Mesenteric fat pad (tissue), 1 donor: Measurements from ENCODE around the gene RARRES1. TPM values are rescaled to one million over a fixed set of nuclear protein-coding genes. Genes with fewer than 3 reads are reported as not detected.

Experiments used
- DNase-seq: peaks from one replicate; pipeline ENCODE4 v3.0.0-alpha.2; 2020; ENCODE audit warnings: low spot score
- total RNA-seq: library from RNA; stranded (reverse); fragmentation: NEBNext Ultra II Directional; extraction: Animal tissue kit (Norgen Biotek cat#: 25700); gene quantifications from one replicate; pipeline ENCODE4 v1.2.1, GENCODE V29; 2021
- donor health status: DM: yes; HTN: yes; CAD: no.

Gene RARRES1
- total RNA-seq, 1 donor from 2014 or later: 578 TPM

DNA sequence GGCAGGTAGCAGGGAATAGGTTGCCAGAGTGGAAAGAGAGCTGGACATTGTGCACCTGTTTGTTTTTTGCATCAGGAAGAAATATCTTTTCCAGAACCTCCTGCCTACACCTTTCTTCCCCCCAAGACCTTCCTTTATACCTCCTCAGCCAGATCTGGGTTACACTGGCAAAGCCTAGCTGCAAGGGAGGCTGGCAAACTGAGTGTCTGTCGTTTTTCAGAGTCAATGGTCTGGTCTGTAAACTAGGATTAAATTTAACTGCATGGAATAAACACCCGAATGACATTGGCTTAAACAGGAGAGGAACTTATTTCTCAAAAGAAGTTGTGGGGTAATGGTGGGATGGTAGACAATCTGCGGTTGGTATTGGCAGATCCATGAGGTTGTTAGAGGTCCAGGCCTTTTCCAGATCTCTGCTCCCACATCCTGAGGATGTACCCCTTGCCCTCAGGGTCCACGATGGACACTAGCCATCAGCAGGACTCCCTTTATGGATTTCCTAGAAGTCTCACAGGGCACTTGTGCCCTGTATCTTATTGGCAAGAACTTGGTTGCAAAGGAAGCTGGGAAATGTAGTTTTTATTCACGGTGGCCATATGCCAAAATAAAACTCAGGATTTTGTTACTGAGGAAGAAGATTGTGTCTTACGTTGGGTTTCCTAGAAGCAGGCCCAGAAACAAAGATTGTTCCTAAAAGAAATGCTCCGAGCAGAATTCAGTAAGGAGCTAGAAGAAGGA, 3.2 kb upstream of the RARRES1 start:
- no peak for DNase-seq

DNA sequence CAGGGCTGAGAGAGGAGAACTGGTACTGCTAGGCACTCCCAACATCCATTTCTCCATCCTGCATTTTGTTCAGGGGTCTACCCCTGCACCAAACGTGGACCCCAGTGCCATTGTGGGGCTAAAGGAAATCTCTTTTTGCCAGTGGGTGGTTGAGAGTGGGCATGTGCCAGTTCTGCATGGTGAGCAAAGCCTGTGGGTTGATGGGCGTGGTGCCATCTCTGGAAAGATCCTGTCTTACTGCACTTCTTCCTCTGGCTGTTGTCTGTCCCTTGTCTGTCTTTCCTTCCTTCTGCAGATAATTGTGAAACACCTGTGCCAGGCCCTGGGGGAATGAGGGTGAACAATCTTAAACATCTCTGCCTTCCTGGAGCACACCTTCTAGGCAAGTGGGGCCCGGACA, 1.4 kb upstream of the RARRES1 start:
- DNase-seq: no peak

DNA sequence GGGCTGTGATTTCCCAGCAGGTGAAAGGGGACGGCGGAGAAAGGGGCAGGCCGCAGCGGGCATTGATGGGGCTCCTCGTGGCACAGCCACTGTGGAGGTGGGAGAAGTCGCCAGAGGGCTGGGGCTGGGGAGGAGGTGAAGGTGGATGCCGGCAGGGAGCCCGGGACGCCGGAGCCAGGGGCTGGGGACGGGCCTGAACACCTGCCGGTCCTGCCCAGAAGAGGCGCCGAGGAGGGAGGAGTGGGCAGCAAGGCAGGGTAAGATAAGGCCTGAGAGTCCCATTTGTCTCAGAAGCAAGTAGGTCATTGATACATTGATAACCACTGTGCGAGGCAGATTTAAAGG, 571 bp upstream of the RARRES1 start:
- no peak for DNase-seq

GRCh38 chr3:158731486-158731885, 771 bp downstream of the RARRES1 start:
- no peak for DNase-seq

GRCh38 chr3:158728851-158729250, 3.4 kb downstream of the RARRES1 start:
- DNase-seq: no peak

- DNase-seq: no peak
These were observed 4.2 kb downstream of the RARRES1 start for GRCh38 chr3:158728061-158728377.

DNA sequence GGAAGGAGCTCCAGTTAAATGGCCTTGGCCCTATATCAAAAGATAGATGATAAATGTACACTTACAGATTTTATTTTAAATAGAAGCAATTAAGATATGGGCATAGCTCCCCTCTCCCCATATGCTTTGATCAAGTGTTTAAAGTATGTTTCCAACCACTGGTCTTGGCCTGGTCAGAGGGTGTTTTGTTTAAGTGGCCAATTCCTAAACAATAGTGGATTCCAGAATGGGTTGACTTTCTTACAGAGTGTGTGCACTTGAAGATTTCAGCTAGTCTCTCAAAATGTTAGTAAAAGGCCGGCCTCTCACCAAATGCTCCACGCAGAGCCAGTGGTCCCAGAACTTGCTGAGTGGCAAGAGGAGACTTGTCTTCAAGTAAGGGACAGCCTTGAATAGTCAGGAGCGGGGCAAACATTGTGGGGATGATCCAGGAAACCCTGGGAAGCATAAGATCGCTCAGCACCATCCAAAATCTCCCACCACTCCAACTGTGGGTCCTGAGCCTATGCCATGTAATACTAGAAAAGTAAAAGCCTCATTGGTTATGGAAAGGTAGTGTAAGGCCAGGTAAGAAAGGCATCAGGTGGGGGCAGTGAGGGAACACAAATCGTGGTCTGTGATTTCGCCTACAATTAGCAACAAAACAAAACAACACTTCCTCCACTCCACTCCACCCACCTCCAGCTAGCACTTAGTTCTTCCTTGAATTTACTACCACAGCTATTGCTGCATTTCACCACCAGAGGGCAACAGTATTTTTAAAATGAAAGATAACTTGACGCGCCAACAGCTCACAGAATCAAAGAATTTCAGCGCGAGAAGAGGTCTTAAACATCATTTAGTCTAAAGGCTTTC, 4.8 kb downstream of the RARRES1 start:
- no peak for DNase-seq

DNA sequence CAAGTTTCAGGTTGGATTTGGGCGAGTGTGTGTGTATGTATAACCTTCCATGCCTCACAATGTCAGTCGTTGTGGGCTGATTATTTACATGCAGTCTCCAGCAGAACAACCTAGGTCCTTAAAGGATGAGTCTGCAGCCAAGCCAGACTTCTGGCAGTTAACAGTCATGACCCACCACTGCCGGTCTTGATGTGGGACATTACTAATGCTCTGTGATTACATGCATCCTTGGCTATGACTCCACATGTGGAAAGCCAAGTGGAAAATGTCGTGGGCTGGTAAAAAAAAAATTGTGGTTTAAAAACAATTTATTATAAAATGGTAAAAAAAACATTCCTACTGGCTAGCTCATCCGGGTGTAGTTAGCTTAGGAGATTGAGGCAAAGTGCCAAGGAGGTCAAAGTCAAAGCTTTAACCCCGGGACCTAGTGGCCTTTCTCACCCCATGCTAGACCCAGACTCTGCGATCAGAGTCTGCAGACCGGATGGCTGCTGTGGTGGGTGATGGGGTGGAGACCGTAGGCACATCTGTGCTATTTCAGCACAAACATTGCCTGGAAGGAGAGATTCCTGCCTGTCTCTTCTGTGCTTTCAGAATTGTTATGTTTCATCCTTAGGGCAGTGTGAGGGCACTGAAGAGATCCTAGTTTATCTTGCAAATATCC, 6.8 kb downstream of the RARRES1 start:
- no peak for DNase-seq

GRCh38 chr3:158723991-158724390, 8.3 kb downstream of the RARRES1 start:
- no peak for DNase-seq

GRCh38 chr3:158722108-158722507, 10.1 kb downstream of the RARRES1 start:
- no peak for DNase-seq

GRCh38 chr3:158718490-158719170, 13.6 kb downstream of the RARRES1 start:
- DNase-seq: no peak

DNA sequence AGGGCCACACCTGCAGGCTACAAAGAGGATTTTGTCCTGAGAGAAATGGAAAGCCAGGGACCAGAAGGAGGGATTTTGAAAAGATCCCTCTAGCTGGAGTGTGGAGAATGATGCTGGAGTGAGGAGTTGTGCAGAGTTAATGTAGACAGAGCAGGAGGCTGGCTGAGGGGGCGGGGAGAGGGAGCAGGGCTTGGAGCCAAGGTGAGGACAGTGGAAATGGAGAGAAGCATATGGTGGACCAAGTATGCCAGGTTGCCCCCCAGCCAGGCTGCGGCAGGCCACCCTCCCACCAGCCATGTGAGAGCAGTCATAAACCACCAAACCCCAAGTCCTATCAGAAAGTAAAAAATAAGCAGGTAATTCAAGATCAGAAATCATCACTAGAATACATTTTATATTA, 14.7 kb downstream of the RARRES1 start:
- DNase-seq: no peak

GRCh38 chr3:158713094-158713499, 19.2 kb downstream of the RARRES1 start:
- no peak for DNase-seq

GRCh38 chr3:158712443-158712842, 19.8 kb downstream of the RARRES1 start:
- no peak for DNase-seq

DNA sequence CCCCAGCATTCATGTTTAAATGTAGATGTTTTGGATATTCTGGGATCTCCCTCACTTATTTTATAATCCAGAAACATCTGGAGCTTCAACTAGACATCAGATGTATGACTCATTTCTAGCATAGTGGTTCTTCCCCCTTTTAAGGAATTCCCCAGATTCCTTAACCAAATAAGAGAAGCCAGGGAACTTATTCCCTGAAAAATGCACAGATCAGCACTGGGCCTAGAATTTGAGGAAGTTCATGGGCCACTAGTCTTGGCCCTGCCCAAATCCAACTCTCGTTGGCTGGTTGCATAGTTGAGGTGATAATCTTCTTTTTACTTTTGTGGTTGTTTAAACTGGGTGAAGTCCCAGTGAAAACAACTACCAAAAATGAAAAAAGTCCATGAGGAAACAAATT, 20.4 kb downstream of the RARRES1 start:
- DNase-seq: no peak

GRCh38 chr3:158710601-158711000, 21.7 kb downstream of the RARRES1 start:
- no peak for DNase-seq

GRCh38 chr3:158709666-158710083, 22.6 kb downstream of the RARRES1 start:
- no peak for DNase-seq

GRCh38 chr3:158703566-158703965, 28.7 kb downstream of the RARRES1 start:
- no peak for DNase-seq

GRCh38 chr3:158702815-158703481, 29.3 kb downstream of the RARRES1 start:
- DNase-seq: no peak

DNA sequence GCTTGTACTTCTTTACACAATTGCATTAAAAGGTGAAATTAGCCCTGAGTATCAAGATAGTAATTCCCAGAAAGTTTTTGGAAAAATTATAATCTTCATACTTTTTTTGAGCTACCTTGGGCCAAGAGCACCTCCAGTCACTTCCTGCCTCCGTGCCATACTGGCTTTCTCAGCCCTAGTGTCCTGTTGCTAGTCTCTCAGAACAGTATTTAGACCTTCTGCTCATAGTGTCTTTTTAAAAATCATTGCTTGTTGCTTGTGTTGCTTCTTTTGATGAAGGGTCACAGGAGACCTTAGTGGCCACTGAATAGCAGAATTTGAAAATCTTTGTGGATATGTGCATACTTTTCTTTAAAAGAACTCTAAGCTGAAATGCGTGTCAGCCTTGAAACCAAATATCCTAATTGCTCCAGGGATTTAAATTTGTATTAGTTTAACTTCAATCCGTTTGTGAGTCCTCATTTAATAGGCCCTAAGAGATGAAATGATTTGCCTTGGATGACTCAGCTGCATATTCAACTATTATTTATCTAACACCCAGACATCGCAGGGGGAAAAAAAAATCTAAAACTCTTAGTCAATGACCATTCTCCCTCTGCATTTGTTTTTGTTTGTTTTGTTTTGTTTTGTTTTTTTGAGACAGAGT, 30.7 kb downstream of the RARRES1 start:
- no peak for DNase-seq

GRCh38 chr3:158700559-158700958, 31.7 kb downstream of the RARRES1 start:
- no peak for DNase-seq
